SK-N-SH treated with all-trans-retinoic acid at 6 μM for 48 hours (cell line): ENCODE results near the gene FPGS.

ENCODE experiments used
- CREB5 ChIP-seq: fragments of 250-450 bp; sonication (Bioruptor Pico); IDR thresholded peaks from 2 replicates; pipeline ENCODE4 v1.5.1; 2020; ENCODE audit warnings: low read depth, mild to moderate bottlenecking, moderate library complexity
- OSR1 ChIP-seq: fragments of 250-450 bp; sonication (Bioruptor Pico); IDR thresholded peaks from 2 replicates; pipeline ENCODE4 v1.8.0; 2022; ENCODE audit warnings: moderate library complexity, mild to moderate bottlenecking, inconsistent platforms
- PATZ1 ChIP-seq: fragments of 250-450 bp; sonication (Bioruptor Pico); IDR thresholded peaks from 2 replicates; pipeline ENCODE4 v1.8.0; 2020; ENCODE audit warnings: mild to moderate bottlenecking, moderate library complexity, borderline replicate concordance
- POU6F1 ChIP-seq: fragments of 250-450 bp; sonication (Bioruptor Pico); IDR thresholded peaks from 2 replicates; pipeline ENCODE4 v1.8.0; 2021; ENCODE audit warnings: low read depth, mild to moderate bottlenecking, moderate library complexity, borderline replicate concordance
- PPARA ChIP-seq: fragments of 250-450 bp; sonication (Bioruptor Pico); IDR thresholded peaks from 2 replicates; pipeline ENCODE4 v1.5.0; 2020; ENCODE audit warnings: mild to moderate bottlenecking, borderline replicate concordance
- SNAI2 ChIP-seq: fragments of 250-450 bp; sonication (Bioruptor Pico); IDR thresholded peaks from 2 replicates; pipeline ENCODE4 v1.5.0; 2020; ENCODE audit warnings: mild to moderate bottlenecking, moderate library complexity
- TOX ChIP-seq: fragments of 250-450 bp; sonication (Bioruptor Pico); IDR thresholded peaks from 2 replicates; pipeline ENCODE4 v1.8.0; 2021; ENCODE audit warnings: mild to moderate bottlenecking, moderate library complexity, borderline replicate concordance
- ZC3H10 ChIP-seq: fragments of 250-450 bp; sonication (Bioruptor Pico); IDR thresholded peaks from 2 replicates; pipeline ENCODE4 v1.5.1; 2021; ENCODE audit warnings: mild to moderate bottlenecking, moderate library complexity
- ZFP3 ChIP-seq: fragments of 250-450 bp; sonication (Bioruptor Pico); IDR thresholded peaks from 2 replicates; pipeline ENCODE4 v1.5.0; 2020; ENCODE audit warnings: mild to moderate bottlenecking, moderate library complexity
- ZFP30 ChIP-seq: fragments of 450-650 bp; formaldehyde crosslinking; IDR thresholded peaks from 2 replicates; pipeline ENCODE4 v1.5.0; 2022; ENCODE audit warnings: mild to moderate bottlenecking, moderate library complexity

GRCh38 chr9:127855522-127855921, 52.8 kb downstream of the FPGS start:
- TF ChIP-seq ZFP30 (no peak), POU6F1 (CRISPR knock-in tag) (no peak), PPARA (CRISPR knock-in tag) (no peak), ZFP3 (no peak), SNAI2 (CRISPR knock-in tag) (no peak), OSR1 (CRISPR knock-in tag) (no peak), CREB5 (CRISPR knock-in tag) (no peak), PATZ1 (CRISPR knock-in tag) (no peak), ZC3H10 (CRISPR knock-in tag) (no peak), TOX (no peak)
